AG09309 (cell line): ENCODE measurements around the gene ROR2.

Experiments
- DNase-seq: peaks from one replicate; pipeline ENCODE4 v3.0.0-alpha.2; 2010; ENCODE audit warnings: low read depth
- H3K4me3 ChIP-seq: 2 replicates; pipeline ENCODE4 v1.5.1; 2011; ENCODE audit warnings: mild to moderate bottlenecking, low read depth, low read length, moderate library complexity; ENCODE audit not compliant: control insufficient read depth
- CTCF ChIP-seq: IDR thresholded peaks from 2 replicates; pipeline ENCODE4 v1.5.1; 2011; ENCODE audit warnings: mild to moderate bottlenecking, low read depth, low read length, inconsistent platforms; ENCODE audit not compliant: insufficient read depth, control insufficient read depth; ENCODE audit errors: missing control alignments

ROR2 gene

GRCh38 chr9:91856419-91856818 lies 93.6 kb downstream of the ROR2 start:
- DNase-seq = no peak
- H3K4me3 ChIP-seq = no peak overlapping the region
- TF ChIP-seq CTCF = no peak

GRCh38 chr9:91855196-91855595 lies 94.8 kb downstream of the ROR2 start:
- TF ChIP-seq CTCF = no peak
- DNase-seq = no peak
- no peak overlapping the region for H3K4me3 ChIP-seq

- H3K4me3 ChIP-seq = no peak overlapping the region
- no peak for DNase-seq
- no peak for TF ChIP-seq CTCF
These were observed 97.2 kb downstream of the ROR2 start for GRCh38 chr9:91852801-91853347.

- H3K4me3 ChIP-seq = no peak overlapping the region
- no peak for TF ChIP-seq CTCF
- no peak for DNase-seq
These were observed 100.3 kb downstream of the ROR2 start for GRCh38 chr9:91849694-91850093.

- TF ChIP-seq CTCF = no peak
- no peak overlapping the region for H3K4me3 ChIP-seq
- DNase-seq = no peak
These were observed 101.9 kb downstream of the ROR2 start for GRCh38 chr9:91848146-91848545.

GRCh38 chr9:91847581-91848091 lies 102.4 kb downstream of the ROR2 start:
- no peak for DNase-seq
- H3K4me3 ChIP-seq = no peak overlapping the region
- no peak for TF ChIP-seq CTCF
